K562 (cell line): Measurements from ENCODE around the gene MAB21L4. TPM values are rescaled to one million over a fixed set of nuclear protein-coding genes. Genes with fewer than 3 reads are reported as not detected.
"Not testable (repeated sequence)": the region's sequence is repeated elsewhere in the genome, so short reads cannot be mapped to it uniquely, and the experiment has no call there.

ENCODE experiments used
- ATAC-seq: fragments of 200-7000 bp; cut with Tn5 transposase; 3 replicates; pipeline ENCODE4 v1.9.1; 2020; ENCODE audit warnings: moderate library complexity
- BruUV-seq: library from RNA; stranded (reverse); fragments of 400-500 nt; replicated peaks from 2 replicates; lab custom pipeline; 2021; lab: Mats Ljungman, UMichigan
- CTCF ChIA-PET: fragments of 300-600 bp; formaldehyde crosslinking; extraction: SDS; loops from one replicate; lab custom pipeline; 2021; ENCODE audit warnings: low intra/inter-chr PET ratio; lab: Yijun Ruan, JAX
- POLR2A ChIA-PET: fragments of 300-600, 350-650 bp; sonication (Branson Sonifier 250); formaldehyde crosslinking; extraction: SDS; loops from one replicate; lab custom pipeline; 2021; ENCODE audit warnings: antibody characterized with exemption, inconsistent platforms; lab: Yijun Ruan, JAX
- DNase-seq, 4 experiments: peaks; one replicate each; pipeline versions ENCODE4 v3.0.0 to v3.0.0-alpha.2; 2011 to 2018; ENCODE audit warnings: low spot score in 3 of 4, mixed read lengths in 3 of 4; ENCODE audit errors: extremely low read depth in 1 of 4
- FAIRE-seq: peaks from 2 replicates; lab custom pipeline; 2011; peaks lifted over from hg19 to GRCh38; lab: Jason Lieb, UNC
- H2AFZ ChIP-seq: 2 replicates; pipeline ENCODE4 v1.6.0; 2011; ENCODE audit warnings: low read depth, low read length, control low read depth, inconsistent platforms
- H3K27ac ChIP-seq: fragments of 200-600 bp; 3 replicates; pipeline ENCODE4 v1.8.0; 2011; ENCODE audit warnings: low read depth, mild to moderate bottlenecking, control low read depth, inconsistent platforms, low read length, moderate library complexity, mixed read lengths; ENCODE audit errors: extremely low read depth
- H3K27me3 ChIP-seq, 2 experiments: fragments of 300-600 bp in 1 of 2; 2 replicates in 1 of 2; 3 replicates in 1 of 2; pipeline versions ENCODE4 v1.6.0 to v1.8.0; 2011; ENCODE audit warnings: inconsistent platforms in 2 of 2, low read length in 2 of 2, mild to moderate bottlenecking in 1 of 2, mixed read lengths in 1 of 2, moderate library complexity in 1 of 2; ENCODE audit not compliant: control insufficient read depth in 2 of 2, insufficient read depth in 2 of 2
- H3K36me3 ChIP-seq: fragments of 300-600 bp; 3 replicates; pipeline ENCODE4 v1.8.0; 2011; ENCODE audit warnings: mild to moderate bottlenecking, low read length, inconsistent platforms; ENCODE audit not compliant: control insufficient read depth, insufficient read depth
- H3K4me1 ChIP-seq, 2 experiments: fragments of 200-600 bp in 1 of 2; replicated peaks in 1 of 2; 2 replicates in 1 of 2; 3 replicates in 1 of 2; pipeline versions ENCODE4 v1.5.1 to v1.8.0; 2011; ENCODE audit warnings: inconsistent platforms in 2 of 2, low read length in 2 of 2, mild to moderate bottlenecking in 1 of 2, mixed read lengths in 1 of 2, moderate library complexity in 1 of 2; ENCODE audit not compliant: control insufficient read depth in 2 of 2, insufficient read depth in 2 of 2
- H3K4me2 ChIP-seq: 2 replicates; pipeline ENCODE4 v1.6.1; 2011; ENCODE audit warnings: low read length, control low read depth, inconsistent platforms, mixed read lengths; ENCODE audit not compliant: insufficient read depth
- H3K4me3 ChIP-seq: fragments of 200-600 bp; sonication (generic), shearing (Covaris generic); 2 replicates; pipeline ENCODE4 v1.5.1; 2016; ENCODE audit warnings: control low read depth, inconsistent platforms
- H3K79me2 ChIP-seq: fragments of 200-600 bp; 3 replicates; pipeline ENCODE4 v1.8.0; 2011; ENCODE audit warnings: low read length, inconsistent platforms; ENCODE audit not compliant: control insufficient read depth, insufficient read depth
- H3K9ac ChIP-seq, 2 experiments: 2 replicates each; pipeline versions ENCODE4 v1.6.0 to v1.6.1; 2011; ENCODE audit warnings: low read depth in 2 of 2, low read length in 2 of 2, control low read depth in 1 of 2, inconsistent platforms in 1 of 2, mild to moderate bottlenecking in 1 of 2, mixed read lengths in 1 of 2; ENCODE audit not compliant: insufficient read depth in 1 of 2
- H3K9me1 ChIP-seq: one replicate; pipeline ENCODE4 v1.6.0; 2011; ENCODE audit warnings: inconsistent platforms, mild to moderate bottlenecking, low read length, moderate library complexity; ENCODE audit not compliant: control insufficient read depth, insufficient read depth
- H3K9me3 ChIP-seq: replicated peaks from 2 replicates; pipeline ENCODE4 v1.5.1; 2011; ENCODE audit warnings: low read depth, low read length, inconsistent platforms; ENCODE audit not compliant: control insufficient read depth, insufficient read depth
- H4K20me1 ChIP-seq: replicated peaks from 2 replicates; pipeline ENCODE4 v1.6.1; 2011; ENCODE audit warnings: low read length, inconsistent platforms, mixed read lengths; ENCODE audit not compliant: control insufficient read depth, insufficient read depth
- MAFK ChIP-seq: IDR thresholded peaks from 2 replicates; pipeline ENCODE4 v1.6.1; 2011; ENCODE audit warnings: low read length, improper control_type of control experiment
- SAFB2 ChIP-seq: fragments of 200-400 bp; formaldehyde crosslinking; IDR thresholded peaks from 2 replicates; pipeline ENCODE4 v1.6.1; 2018; ENCODE audit warnings: borderline replicate concordance, low read length, low read depth, moderate library complexity; ENCODE audit not compliant: severe bottlenecking
- ZC3H8 ChIP-seq: fragments of 450-650 bp; IDR thresholded peaks from 2 replicates; pipeline ENCODE4 v1.6.1; 2017
- WGBS: fragments of 100-300 bp; shearing (Covaris generic); methylation state at CpG from one replicate; pipeline ENCODE4 v1.1.6; 2016; ENCODE audit warnings: low coverage, mixed read lengths; ENCODE audit not compliant: insufficient coverage; ENCODE audit errors: missing lambda C conversion rate; 5-methylcytosine and 5-hydroxymethylcytosine counted together
- in situ Hi-C: fragments of 300-500 bp; cut with MboI; formaldehyde crosslinking; loops from 4 replicates; pipeline ENCODE4 v1.15.0; 2018; ENCODE audit warnings: inconsistent platforms, mixed read lengths
- intact Hi-C: fragments of 100-400 bp; cut with micrococcal nuclease; formaldehyde crosslinking; loops from 2 replicates; pipeline ENCODE4 v1.14.2; 2022
- polyA plus RNA-seq, 8 experiments: library from polyadenylated mRNA; depleted of rRNA in 4 of 8; stranded (reverse) in 5 of 8; unstranded in 3 of 8; fragments of >200 nt; fragmentation: Nextera tagmentation in 2 of 8; fragmentation: Illumina TruSeq in 1 of 8; extraction: Ambion mirVana in 2 of 8; extraction: Trizol in 1 of 8; gene quantifications; 2 replicates each; pipeline versions ENCODE4 v1.2.1 to v1.2.3, GENCODE V29; 2011 to 2014; ENCODE audit warnings: inconsistent platforms in 1 of 8, missing spikeins in 1 of 8
- total RNA-seq, 7 experiments: library from RNA; depleted of rRNA in 6 of 7; stranded (reverse); fragments of >200 nt in 6 of 7; fragmentation: Illumina TruSeq in 2 of 7; extraction: Trizol in 2 of 7; gene quantifications; 2 replicates each; pipeline versions ENCODE4 v1.2.1 to v1.2.3, GENCODE V29; 2011 to 2021; ENCODE audit warnings: low replicate concordance in 1 of 7

Gene MAB21L4
- total and polyA plus RNA-seq, 9 of the 15 experiments (the other 6 are each of a cell fraction or from before 2014, with no cell fraction given): 0.03 TPM; not detected in 8

DNA sequence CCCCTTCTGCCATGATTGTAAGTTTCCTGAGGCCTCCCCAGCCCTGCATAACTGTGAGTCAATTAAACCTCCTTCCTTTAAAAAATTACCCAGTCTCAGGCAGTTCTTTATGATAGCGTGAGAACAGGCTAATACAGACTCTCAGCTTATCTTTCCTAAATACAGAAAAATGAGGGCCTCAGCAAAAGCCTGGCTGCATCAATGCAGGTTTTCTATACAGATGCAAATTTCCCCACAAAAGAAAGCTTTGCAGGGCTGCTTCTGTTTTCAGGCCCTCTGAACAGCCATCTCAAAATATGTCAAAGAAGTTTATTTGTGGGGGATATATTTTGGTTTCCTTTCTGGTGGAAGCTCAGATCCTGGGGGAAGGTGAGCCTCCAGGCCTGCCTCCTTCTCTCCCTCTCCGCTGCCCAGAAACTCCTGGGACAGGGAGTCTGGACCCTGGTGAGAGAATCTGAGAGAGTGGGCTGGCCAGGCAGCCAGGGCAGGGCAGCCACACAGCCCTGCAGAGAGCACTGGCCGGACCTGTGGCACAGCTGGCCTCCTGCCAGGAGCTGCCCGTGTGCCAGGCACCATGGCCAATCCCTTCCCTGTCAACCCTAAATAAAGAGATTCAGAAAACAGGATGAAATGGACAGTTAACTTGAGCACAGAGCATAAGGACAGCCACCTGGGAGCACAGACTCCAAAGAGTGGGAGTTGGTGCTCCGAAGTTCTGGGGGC is 48.9 kb downstream of the MAB21L4 start (continued):
- TF ChIP-seq ZC3H8 (no peak), MAFK (no peak), SAFB2 (no peak)

DNA sequence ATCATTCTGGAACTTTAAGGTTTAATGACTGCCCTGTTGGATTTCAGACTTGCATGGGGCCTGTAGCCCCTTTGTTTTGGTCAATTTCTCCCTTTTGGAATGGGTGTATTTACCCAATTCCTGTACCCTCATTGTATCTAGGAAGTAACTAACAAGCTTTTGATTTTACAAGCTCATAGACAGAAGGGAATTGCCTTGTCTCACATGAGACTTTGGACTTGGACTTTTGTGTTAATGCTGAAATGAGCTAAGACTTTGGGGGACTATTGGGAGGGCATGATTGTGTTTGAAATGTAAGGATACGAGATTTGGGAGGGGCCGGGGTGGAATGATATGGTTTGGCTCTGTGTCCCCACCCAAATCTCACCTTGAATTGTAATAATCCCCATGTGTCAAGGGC is 49.6 kb downstream of the MAB21L4 start:
- H3K4me1 ChIP-seq, H4K20me1 ChIP-seq, BruUV-seq, H3K27me3 ChIP-seq, intact Hi-C loops, ATAC-seq, H3K36me3 ChIP-seq, H3K4me3 ChIP-seq, DNase-seq, H3K79me2 ChIP-seq, H3K9me1 ChIP-seq, POLR2A ChIA-PET, in situ Hi-C loops, H3K27ac ChIP-seq, H2AFZ ChIP-seq, H3K9me3 ChIP-seq, H3K9ac ChIP-seq, CTCF ChIA-PET, FAIRE-seq, H3K4me2 ChIP-seq: not testable (repeated sequence)
- 0% methylated on average over 2 of the region's 2 CpGs for WGBS
